Activated CD4-positive, alpha-beta T cell treated with anti-CD3 and anti-CD28 coated beads, Interleukin-2, amount 50 U/mL, for 4 hours (primary cell): ENCODE results near the gene ZCCHC8.
"Not testable (repeated sequence)": the region's sequence is repeated elsewhere in the genome, so short reads cannot be mapped to it uniquely, and the experiment has no call there.

Experiments used
- DNase-seq, 2 experiments: peaks; one replicate each; pipeline ENCODE4 v3.0.0-alpha.2; 2020

ZCCHC8 gene

GRCh38 chr12:122470576-122470975 is 30.2 kb downstream of the ZCCHC8 start:
- DNase-seq, result not testable (repeated sequence)

GRCh38 chr12:122469856-122470255 is 30.9 kb downstream of the ZCCHC8 start:
- not testable (repeated sequence) for DNase-seq

GRCh38 chr12:122467983-122468382 is 32.7 kb downstream of the ZCCHC8 start:
- DNase-seq, result no peak

GRCh38 chr12:122464317-122465042 is 36.3 kb downstream of the ZCCHC8 start:
- DNase-seq, result not testable (repeated sequence)

GRCh38 chr12:122460641-122461040 is 40.1 kb downstream of the ZCCHC8 start:
- no peak for DNase-seq

- no peak for DNase-seq
These were observed 40.7 kb downstream of the ZCCHC8 start for GRCh38 chr12:122460061-122460460.

GRCh38 chr12:122459211-122459610 is 41.5 kb downstream of the ZCCHC8 start:
- no peak for DNase-seq

- DNase-seq, result no peak
These were observed 42.4 kb downstream of the ZCCHC8 start for GRCh38 chr12:122458105-122459035.

GRCh38 chr12:122457627-122458026 is 43.1 kb downstream of the ZCCHC8 start:
- DNase-seq, result no peak

GRCh38 chr12:122454739-122455138 is 46.0 kb downstream of the ZCCHC8 start:
- no peak for DNase-seq

GRCh38 chr12:122454250-122454721 is 46.4 kb downstream of the ZCCHC8 start:
- no peak for DNase-seq

GRCh38 chr12:122452701-122453285 is 47.9 kb downstream of the ZCCHC8 start:
- DNase-seq, result no peak

GRCh38 chr12:122449317-122449716 is 51.4 kb downstream of the ZCCHC8 start:
- no peak for DNase-seq

GRCh38 chr12:122447825-122448224 is 52.9 kb downstream of the ZCCHC8 start:
- DNase-seq, result not testable (repeated sequence)

- DNase-seq, result not testable (repeated sequence)
These were observed 54.3 kb downstream of the ZCCHC8 start for GRCh38 chr12:122446390-122446789.

- not testable (repeated sequence) for DNase-seq
These were observed 56.7 kb downstream of the ZCCHC8 start for GRCh38 chr12:122444071-122444470.

- not testable (repeated sequence) for DNase-seq
These were observed 61.9 kb downstream of the ZCCHC8 start for GRCh38 chr12:122438822-122439221.

GRCh38 chr12:122437656-122438121 is 63.0 kb downstream of the ZCCHC8 start:
- DNase-seq, result no peak

- no peak for DNase-seq
These were observed 65.5 kb downstream of the ZCCHC8 start for GRCh38 chr12:122435186-122435585.

- DNase-seq, result not testable (repeated sequence)
These were observed 71.7 kb downstream of the ZCCHC8 start for GRCh38 chr12:122429043-122429442.

- DNase-seq, result no peak
These were observed 73.3 kb downstream of the ZCCHC8 start for GRCh38 chr12:122427403-122427802.

- DNase-seq, result no peak
These were observed 77.2 kb downstream of the ZCCHC8 start for GRCh38 chr12:122423258-122424165.
